ENCODE data around the gene AGAP1.

DNA sequence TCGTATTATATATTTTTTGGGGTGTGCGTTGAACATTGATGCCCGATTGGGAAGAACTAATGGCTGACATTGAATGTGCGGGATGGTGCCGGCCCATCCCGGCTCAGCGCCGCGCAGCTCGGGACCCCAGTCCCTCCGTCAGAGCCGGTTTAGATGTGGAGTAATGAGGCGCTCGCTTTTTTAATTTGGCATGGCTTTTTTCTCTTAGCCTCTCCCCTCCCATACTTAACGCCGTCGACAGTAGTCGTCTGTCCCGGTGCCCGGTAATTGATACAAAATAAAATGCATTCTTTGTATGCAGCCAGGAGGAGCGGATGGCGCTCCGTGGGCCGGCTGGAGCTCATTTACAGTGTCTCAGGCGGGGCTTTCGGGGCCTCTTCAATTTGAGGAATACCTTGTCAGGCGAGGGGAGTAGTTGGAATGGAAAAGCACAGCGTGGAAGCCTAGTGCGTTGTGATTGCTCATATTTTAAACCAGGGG is 465.1 kb downstream of the AGAP1 start:
- TF ChIP-seq CTCF (IDR thresholded peaks at IDR 0.05 in 8 of 11, conservative IDR thresholded peaks at IDR 0.05 in 3 of 11) (no peak), POLR2A (IDR thresholded peaks at IDR 0.05) (no peak)

All from spleen (tissue), 7 donors.